HG02763 (cell line): Measurements from ENCODE around the gene TMEM236.
A peak's percentile ranks its signal among the peaks of the same experiment; 100 is the strongest.

Experiments
- ATAC-seq: cut with Tn5 transposase; IDR thresholded peaks from one replicate; pipeline ENCODE4 v1.9.1; 2021; ENCODE audit warnings: mild to moderate bottlenecking, moderate library complexity; ENCODE audit not compliant: unreplicated experiment

The TMEM236 gene

DNA sequence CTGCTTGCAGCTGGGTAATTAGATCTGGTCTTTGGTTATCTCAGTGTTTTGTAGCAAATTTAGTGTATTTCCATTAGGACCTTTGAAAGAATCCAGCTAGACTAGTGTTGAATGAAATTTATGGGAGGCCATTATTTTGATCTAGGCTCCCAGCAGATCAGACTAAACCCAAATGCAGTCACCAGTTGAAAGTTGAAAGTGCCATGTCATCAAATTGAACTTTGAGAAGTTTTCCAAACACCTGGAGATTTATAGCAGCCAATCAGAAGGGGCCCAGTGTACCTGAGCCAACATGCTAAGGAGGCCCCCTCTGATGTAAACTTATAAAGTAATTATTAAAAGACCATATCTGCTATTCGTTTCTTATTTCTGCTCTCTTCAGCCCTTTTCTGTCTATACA, 11.3 kb upstream of the TMEM236 start:
- no peak for ATAC-seq

DNA sequence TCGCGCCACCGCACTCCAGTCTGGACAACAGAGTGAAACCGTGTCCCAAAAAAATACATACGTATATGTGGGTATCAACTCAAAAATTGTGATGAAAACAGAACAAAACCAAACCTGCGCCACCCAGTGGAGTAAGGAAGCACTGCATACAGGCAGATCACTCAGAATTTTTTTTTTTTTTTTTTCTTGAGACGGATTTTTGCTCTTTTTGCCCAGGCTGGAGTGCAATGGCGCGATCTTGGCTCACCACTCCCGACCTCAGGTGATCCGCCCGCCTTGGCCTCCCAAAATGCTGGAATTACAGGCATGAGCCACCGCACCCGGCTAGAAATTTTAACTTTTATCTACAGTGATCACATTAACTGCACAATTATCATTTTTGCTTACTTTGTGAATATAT, 9.1 kb upstream of the TMEM236 start:
- no peak for ATAC-seq

DNA sequence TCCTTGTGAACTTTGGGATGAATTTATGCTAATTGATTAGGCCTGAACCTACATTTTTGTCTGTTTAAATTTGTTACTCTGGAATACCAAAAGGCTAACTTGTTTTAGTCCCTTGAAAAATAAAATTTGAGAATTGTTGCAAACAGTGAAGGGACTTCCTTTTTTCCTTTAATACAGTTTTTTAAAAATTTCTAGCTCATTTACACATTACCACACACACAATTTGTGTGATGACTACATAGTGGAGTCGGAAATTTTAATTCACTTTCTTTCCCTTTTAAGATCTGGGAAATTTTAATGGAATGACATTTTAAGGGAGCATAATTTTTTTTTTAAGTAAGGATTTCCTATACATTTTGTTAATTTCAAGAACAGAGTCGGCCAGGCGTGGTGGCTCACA, 8.6 kb upstream of the TMEM236 start:
- no peak for ATAC-seq

DNA sequence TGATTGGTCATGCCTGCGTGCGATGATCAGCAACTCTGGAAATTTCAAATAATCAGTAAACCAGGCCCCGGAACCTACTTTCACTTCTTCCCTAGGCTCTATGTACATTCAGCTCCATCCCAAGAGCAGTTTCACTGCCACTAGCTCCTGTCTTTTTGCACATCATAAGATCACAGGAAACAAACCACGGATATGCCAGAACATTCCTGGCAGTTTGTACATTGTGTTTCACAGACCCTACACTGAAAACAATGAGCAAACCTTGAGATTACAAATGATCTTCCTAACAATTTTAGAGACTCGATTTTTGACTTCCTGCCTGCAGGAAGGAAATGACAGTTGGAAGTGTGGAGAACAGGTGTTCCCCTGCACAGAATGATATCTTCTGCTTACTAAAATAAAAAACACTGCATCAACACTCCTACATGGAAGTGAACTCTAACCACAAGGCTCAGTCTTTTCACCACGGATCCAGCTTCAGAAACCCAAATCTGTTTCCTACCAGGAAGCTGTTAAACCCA, 7.6 kb upstream of the TMEM236 start:
- no peak for ATAC-seq

DNA sequence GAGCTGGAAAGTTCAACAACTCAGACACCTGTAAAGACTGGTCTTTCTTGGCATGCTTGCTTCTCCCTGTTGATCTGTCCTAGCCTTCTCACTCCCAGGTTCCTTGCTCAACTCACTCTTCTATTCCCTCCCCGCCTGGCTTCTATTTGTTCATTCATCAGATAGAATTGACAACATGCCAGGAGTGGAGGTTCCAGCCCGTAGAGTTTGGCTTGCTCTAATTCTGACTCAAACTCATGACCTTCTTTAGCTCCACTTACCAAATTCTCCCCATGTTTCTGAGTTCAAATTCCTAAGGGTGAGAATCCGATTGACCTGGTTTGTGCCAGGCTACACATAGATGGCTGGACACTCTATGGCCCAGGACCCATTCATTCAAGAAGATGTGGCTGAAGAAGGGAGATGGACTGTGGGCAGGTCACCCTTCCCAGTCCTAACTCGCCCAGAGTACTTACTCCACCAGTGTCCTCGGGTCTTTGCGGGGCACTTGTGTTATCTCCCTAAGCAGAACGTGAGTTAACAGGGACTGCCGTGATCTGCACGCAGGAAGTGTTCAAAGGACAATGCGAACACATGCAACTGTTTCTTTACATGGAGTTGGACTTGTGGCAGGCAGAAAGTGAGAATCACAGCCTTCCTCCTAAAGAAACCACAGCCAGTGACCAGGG, 4.0 kb upstream of the TMEM236 start:
- no peak for ATAC-seq

DNA sequence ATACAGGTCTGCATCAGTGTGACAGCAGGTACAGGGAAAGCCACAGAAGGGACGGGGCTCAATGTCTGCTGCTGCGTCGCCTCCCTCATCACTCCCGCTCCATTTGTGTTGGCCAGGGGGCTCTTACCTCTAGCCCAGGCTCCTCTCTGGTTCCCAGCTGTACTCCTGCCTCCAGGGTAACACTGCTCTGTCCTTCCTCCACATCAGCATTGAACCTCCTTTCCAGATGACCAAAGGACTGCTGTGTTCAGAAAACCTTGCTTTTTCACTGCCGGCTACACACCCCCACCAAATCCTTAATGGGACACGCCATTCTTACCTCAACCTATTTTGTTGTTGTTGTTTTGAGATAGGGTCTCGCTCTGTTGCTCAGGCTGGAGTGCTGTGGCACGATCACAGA, 2.1 kb upstream of the TMEM236 start:
- ATAC-seq = no peak

DNA sequence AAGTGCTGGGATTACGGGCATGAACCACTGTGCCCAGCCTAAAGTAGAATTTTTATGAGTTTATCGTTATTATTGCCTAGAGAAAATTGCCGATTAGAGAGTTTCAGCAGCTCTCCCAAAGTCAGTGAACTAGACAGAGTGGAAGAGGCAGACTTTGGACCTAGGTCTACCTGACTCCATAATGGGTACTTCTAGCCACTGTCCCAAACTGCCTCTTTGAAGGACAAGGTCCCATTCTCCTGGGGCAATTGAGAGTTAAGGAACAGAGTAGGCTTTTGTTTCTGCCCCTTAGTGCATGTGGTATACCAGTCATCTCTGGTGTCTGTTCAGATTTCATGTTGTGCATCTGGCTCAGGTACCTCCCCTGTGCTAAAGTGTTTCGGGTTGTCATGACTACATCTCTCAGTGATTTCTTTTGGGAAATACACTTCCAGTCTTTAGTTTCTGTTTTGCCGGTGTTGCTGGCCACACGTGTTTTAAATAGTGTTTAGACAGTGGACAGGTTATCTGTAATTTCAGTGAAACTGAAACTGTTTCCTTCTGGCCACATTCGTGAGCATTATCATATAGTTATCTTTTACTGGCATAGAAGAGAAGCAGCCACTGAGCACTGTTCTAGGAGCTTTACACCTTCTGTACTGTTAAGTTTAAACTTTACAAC, 4.7 kb downstream of the TMEM236 start:
- ATAC-seq = peak; percentile 90

DNA sequence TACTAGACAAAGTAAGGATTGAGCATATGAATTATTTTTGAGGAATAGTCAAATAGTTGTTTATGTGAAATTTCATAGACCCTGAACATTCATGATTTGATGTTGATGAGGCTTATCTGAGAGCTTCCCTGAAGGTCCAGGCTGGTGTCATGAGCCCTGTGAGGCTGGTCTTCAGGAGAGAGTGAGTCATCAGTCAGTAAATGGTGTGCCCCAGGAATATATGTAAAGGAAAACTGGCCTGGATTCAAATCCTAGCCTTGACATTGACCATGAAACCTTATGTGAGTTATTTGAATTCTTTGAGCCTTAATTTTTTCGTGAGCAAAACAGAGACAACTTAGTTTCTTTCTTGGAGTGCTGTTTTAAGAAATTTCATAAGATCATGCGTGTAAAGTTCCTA, 6.2 kb downstream of the TMEM236 start:
- ATAC-seq = no peak

DNA sequence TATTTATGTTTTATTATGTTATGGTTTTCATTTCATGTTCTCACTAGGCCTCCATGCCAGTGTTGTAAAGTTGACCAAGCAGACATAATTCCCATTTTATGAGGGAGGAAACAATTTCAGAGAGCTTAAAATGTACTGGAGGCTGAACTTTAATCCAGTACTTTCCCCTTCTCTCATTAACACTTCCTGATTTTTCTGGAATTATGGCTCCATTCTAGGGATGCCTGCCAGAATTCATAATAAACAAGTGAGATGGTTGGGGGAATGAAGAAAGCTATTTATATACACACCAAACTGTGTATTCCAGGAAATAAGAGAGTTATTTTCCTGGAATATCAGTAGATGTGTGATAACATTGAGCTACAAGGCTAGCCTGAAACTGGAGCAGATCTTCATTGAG, 6.9 kb downstream of the TMEM236 start:
- no peak for ATAC-seq

DNA sequence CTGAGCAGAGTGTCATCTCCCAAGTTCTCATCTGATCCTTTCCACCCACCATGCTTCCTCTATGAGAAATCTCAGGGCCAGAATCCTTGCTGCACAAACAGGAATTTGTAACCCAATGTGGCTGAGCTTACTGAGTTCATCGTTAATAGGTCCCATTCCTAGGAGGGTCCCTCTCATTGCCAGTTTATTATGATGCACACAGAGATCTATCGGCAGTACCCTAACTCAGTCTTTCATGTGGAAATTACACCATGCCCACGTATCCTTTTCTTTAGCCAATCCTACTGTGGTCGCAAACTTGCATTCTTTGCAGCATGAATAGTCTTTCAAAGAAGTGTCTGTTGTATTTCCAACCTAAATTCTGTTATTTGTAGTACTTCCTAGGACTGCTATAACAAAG, 12.1 kb downstream of the TMEM236 start:
- ATAC-seq = no peak

DNA sequence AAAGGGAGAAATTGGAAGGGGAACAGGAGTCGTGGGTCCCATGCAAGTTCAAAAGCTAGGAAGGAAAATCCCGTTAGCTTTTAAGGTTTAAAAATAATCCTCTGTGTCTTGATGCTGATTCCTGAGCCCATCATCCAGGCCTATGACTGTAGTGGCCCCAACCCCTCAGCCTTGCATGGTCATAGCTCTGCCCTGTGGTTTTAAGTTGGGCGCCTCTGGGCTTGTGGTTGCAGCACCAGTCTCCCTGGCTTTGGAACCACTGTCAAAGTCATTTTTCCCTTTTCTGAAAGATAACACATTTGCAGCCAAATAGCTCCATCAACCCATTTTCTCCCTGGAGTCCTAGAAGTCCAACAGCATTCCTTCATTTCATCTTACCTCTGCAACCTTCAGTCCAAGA, 13.6 kb downstream of the TMEM236 start:
- ATAC-seq = no peak

DNA sequence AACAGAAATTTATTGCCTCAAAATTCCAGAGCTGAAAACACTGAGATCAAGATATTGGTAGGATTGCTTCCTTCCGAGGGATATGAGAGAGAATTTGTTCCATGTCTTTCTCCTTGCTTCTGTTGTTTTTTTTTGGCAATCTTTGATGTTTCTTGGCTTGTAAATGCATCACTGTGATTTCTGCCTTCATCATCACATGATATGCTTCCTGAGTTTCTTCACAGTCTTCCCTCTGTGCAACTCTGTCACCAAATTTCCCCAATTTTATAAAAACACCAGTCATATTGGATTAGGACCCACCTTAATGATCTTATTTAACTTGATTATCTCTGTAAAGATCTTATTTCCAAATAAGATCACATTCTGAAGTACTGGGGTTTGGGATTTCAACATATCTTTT, 14.7 kb downstream of the TMEM236 start:
- no peak for ATAC-seq

DNA sequence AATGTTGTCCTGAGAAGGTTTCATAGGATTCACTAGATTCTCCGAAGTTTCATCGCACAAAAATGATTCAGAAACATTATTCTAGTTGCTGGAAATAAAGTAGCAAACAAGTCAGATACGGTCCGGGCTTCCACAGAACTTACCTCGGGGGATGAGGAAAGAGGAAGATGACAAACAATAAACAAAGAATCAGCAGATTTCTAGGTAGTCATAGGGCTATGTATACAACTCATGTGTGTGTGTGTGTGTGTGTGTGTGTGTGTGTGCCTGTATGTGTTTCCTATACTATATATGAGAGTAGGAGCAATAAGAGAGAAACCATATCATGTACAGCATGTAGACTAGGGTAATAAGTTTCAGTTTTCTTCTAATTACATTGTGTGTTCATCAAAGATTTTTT, 16.5 kb downstream of the TMEM236 start:
- no peak for ATAC-seq

DNA sequence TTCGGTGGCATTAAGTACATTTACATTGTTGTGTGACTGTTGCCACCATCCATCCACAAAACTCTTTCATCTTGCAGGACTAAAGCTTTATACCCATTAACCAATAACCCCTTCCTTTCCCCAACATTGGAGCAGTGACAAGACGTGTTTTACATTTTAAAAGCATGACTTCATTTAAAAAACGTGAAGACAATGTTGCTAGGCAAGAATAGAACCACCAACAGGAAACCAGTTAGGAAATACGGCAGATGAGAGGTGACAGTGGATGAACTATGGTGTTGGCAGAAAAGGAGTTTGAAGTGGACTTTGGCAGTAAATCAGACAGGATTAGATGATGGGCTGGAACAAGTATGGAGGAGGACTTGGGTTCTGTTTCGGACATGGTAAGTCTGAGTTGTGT, 17.0 kb downstream of the TMEM236 start:
- ATAC-seq = no peak

DNA sequence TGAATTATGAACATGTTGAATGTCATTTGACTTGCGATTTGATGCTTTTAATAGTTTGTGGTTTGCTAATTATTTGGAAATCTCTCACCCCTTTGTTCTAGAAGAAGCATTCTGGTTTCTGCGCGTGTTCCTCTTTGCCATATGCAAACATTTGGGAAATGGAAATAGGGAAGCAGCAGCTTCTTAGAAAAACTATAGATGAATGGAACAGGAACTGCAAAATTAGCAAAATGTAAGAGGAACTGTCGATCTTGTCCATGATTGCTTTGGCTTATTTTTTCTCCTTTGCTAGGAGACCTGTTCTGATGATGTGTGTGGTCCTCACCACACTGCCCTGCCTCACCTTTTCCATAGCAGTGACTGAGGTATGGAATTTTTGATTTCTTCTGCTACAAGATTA, 19.0 kb downstream of the TMEM236 start:
- ATAC-seq = no peak

DNA sequence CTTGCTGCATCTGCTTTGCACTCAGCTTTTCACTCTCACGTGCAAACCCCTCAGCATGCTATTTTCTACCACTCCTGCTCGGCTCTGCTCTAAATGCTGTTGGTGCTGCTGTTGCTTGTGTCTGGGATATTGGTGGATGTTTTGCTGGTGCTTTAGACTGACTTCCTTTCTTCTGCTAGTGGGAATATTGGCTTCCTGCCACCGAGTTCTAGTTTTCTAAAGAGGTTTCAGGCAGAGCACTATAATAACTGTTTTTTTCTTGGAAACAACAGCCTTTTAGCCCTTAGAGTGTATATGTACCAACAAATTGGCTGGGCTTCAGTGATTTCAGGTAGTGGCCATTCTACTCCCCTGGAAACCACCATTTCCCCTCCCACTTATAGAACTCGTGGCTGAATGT, 27.8 kb downstream of the TMEM236 start:
- ATAC-seq = no peak

DNA sequence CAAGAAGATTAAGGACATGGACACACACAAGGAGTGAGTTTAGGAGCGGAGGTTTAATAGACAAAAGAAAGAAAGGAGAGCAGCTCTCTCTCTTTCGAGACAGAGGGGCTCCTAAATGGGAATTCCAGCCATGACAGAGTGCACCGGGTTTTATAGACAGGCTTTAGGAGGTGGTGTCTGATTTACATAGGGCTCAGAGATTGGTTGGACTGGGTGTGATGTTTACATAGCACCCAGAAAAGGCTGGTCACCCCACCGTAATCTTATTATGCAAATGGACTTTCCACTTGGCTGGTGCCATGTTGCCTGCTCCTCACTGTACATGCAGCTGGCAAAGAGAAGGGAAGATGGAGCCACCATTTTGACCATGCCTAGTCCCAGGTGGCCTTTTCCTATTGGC, 28.7 kb downstream of the TMEM236 start:
- ATAC-seq = no peak

DNA sequence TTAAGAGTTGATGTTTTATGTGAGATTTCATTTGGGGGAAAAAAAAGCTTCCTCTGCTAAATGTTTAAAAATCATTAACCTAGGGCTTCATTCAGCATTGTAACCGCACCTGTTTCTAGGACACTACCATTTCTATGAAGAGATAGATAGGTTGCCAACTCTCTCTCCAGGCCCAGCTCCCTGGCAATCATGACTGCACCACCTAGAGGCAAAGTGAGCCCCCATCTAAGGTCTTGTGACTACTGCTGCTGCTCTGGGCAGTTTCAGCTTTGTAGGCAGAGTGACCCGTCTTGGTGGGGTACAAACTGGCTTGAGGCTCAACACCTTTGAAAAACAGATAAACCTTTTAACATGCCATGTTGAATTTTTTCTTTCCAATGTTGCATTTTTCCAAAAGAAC, 29.9 kb downstream of the TMEM236 start:
- no peak for ATAC-seq

DNA sequence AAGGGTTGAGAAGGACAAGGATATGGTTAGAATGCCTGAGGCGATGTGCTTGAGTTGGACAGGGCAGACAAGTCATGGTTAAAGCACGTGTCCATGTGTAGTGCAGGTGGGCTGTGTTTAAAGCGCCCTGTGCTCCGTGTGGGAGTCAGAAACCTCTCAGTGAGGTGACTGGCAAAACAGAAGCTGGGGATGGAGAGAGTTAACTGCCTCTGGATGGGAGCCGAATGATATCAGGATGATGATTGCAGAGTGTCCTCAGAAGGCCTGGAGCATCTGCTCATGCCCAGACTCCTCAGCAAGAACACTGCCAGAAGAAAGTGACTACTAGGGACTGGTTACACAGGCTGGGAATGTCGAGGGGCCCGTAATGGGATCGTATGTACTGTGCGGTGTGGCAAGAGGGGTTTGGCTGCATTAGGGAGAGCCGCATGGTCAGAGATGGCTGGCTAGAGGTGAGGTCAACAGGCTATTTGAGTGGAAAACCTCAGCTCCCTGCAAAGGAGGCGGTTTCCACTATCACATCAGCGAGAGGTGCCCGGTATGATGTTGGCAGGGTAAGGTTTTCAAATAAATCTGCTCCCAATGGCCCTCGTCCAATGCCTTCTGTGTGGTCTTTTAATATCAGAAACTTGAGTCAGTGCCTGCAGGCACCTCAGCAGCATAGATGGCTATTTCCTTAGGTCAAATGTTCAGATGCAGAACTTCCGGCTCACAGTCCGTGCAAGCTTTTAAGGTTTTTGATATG, 31.1 kb downstream of the TMEM236 start:
- no peak for ATAC-seq

DNA sequence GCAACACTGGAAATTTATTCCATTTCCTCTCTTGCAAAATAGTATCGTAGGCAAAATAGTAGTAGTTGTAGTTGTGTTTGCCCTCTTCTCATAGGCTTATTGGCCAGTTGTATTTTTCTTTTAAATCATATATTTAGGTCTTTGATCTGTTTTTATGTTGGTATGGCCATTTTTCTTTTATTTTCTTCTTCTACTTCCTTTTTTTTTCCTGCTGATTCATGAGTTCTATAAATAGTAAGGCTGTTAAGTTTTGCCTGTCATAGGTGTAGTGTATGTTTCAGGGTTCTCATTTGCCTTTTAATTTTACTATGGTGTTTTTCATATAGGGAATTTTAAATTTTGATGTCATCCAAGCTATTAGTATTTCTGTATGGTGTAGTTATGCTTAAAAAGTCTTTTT, 31.8 kb downstream of the TMEM236 start:
- ATAC-seq = no peak

DNA sequence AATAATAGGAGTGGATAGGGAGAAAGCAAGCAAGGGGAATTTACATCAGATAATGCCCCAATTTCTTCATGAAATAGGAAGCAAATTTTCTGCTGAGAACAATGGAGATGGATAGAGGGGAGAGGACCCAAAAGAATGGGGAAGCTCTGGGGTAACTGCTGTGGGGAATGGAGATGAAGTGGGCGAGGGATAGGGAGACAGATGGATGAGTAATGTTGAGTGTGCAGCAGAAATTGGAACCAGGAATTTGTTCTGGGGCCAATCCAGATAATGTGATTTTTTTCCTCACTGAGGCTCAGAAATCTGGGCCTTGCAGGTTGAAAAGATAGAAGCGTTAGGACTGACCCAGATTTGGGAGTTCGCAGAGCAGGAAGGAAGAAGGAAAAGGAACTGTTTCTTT, 32.7 kb downstream of the TMEM236 start:
- no peak for ATAC-seq

DNA sequence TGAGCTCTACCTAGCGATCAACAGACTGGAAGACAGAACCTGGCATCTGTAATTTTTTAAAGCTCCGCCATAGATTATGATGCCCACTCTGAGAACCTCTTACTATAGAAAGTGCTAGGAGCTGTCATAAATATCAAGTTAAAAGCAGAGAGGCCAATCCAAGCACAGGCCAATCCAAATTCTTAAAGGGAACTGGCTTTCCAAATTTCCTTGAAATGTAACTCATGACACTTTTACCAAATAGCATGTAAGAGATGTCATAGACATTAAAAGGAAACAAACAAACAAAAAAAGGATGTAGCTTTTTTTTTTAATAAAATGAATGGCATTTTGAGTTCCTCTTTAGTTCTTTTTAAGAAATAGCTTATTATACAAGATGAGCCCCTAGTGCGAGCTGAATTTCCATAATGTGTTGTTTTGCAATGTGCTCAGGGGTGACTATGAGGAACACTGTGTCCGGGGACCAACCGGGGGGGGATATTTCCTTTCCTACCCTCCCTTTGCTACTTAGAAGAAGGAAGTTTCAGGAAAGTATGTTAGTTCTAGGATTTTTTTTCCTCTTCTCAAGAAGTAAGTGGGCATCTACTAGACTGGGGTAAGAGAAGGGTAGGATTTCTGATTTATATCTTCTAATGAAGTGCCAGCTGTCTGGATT, 33.4 kb downstream of the TMEM236 start:
- ATAC-seq = no peak
